ENCODE data around the gene CCRL2. TPM values are rescaled to one million over a fixed set of nuclear protein-coding genes. Genes with fewer than 3 reads are reported as not detected.
"Not testable (repeated sequence)": the region's sequence is repeated elsewhere in the genome, so short reads cannot be mapped to it uniquely, and the experiment has no call there.

Gene CCRL2
- total and polyA plus RNA-seq, 9 of the 15 experiments (the other 6 are each of a cell fraction or from before 2014, with no cell fraction given), result 3.4 to 5.7 (median 4.0) TPM

- peaks cover 3 to 15% of the 10 kb centered on the region in 2 experiments; a peak in 4 of 5 replicates for H3K4me1 ChIP-seq (replicated peaks in 1 of 2; ENCODE audit: control insufficient read depth in 2 of 2, insufficient read depth in 2 of 2, low read length in 2 of 2)
- H3K79me2 ChIP-seq (ENCODE audit: control insufficient read depth, insufficient read depth, low read length); FAIRE-seq; H4K20me1 ChIP-seq (replicated peaks; ENCODE audit: control insufficient read depth, insufficient read depth, low read length); H3K9ac ChIP-seq (ENCODE audit: insufficient read depth in 1 of 2, low read depth in 2 of 2, low read length in 2 of 2); H3K36me3 ChIP-seq (ENCODE audit: control insufficient read depth, insufficient read depth, low read length); H3K4me2 ChIP-seq (ENCODE audit: insufficient read depth, low read length); H3K27ac ChIP-seq (ENCODE audit: extremely low read depth, low read depth, low read length); H3K27me3 ChIP-seq (ENCODE audit: control insufficient read depth in 2 of 2, insufficient read depth in 2 of 2, low read length in 2 of 2); H3K9me1 ChIP-seq (ENCODE audit: control insufficient read depth, insufficient read depth, low read length); H2AFZ ChIP-seq (ENCODE audit: low read depth, low read length); H3K4me3 ChIP-seq; in situ Hi-C loops (cut with MboI); BruUV-seq (replicated peaks); H3K9me3 ChIP-seq (replicated peaks; ENCODE audit: control insufficient read depth, insufficient read depth, low read depth, low read length): not testable (repeated sequence)
- CTCF ChIA-PET (ENCODE audit: low intra/inter-chr PET ratio), result interaction anchor here (0.6 to 2.0 kb wide), 5 partner anchors 50 to 468 kb away, joined by 3 to 9 read pairs (median 3); no protein-coding TSS in a partner anchor
- POLR2A ChIA-PET, result interaction anchor here (1.0 kb wide), 1 partner anchor 210 kb away, joined by 3 read pairs; no protein-coding TSS in a partner anchor
- peak; percentile 72 to 84 for TF ChIP-seq RAD21 (CRISPR knock-in tag; conservative IDR thresholded peaks at IDR 0.05 in 1 of 2, IDR thresholded peaks at IDR 0.05 in 1 of 2)
- TF ChIP-seq, protein P1, sequence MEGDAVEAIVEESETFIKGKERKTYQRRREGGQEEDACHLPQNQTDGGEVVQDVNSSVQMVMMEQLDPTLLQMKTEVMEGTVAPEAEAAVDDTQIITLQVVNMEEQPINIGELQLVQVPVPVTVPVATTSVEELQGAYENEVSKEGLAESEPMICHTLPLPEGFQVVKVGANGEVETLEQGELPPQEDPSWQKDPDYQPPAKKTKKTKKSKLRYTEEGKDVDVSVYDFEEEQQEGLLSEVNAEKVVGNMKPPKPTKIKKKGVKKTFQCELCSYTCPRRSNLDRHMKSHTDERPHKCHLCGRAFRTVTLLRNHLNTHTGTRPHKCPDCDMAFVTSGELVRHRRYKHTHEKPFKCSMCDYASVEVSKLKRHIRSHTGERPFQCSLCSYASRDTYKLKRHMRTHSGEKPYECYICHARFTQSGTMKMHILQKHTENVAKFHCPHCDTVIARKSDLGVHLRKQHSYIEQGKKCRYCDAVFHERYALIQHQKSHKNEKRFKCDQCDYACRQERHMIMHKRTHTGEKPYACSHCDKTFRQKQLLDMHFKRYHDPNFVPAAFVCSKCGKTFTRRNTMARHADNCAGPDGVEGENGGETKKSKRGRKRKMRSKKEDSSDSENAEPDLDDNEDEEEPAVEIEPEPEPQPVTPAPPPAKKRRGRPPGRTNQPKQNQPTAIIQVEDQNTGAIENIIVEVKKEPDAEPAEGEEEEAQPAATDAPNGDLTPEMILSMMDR (IDR thresholded peaks at IDR 0.05 in 2 of 3, conservative IDR thresholded peaks at IDR 0.05 in 1 of 3; ENCODE audit: insufficient read depth in 2 of 3, low read depth in 1 of 3, low read length in 3 of 3), result peak; percentile 49 to 67 (median 63)
- TF ChIP-seq, protein P2, sequence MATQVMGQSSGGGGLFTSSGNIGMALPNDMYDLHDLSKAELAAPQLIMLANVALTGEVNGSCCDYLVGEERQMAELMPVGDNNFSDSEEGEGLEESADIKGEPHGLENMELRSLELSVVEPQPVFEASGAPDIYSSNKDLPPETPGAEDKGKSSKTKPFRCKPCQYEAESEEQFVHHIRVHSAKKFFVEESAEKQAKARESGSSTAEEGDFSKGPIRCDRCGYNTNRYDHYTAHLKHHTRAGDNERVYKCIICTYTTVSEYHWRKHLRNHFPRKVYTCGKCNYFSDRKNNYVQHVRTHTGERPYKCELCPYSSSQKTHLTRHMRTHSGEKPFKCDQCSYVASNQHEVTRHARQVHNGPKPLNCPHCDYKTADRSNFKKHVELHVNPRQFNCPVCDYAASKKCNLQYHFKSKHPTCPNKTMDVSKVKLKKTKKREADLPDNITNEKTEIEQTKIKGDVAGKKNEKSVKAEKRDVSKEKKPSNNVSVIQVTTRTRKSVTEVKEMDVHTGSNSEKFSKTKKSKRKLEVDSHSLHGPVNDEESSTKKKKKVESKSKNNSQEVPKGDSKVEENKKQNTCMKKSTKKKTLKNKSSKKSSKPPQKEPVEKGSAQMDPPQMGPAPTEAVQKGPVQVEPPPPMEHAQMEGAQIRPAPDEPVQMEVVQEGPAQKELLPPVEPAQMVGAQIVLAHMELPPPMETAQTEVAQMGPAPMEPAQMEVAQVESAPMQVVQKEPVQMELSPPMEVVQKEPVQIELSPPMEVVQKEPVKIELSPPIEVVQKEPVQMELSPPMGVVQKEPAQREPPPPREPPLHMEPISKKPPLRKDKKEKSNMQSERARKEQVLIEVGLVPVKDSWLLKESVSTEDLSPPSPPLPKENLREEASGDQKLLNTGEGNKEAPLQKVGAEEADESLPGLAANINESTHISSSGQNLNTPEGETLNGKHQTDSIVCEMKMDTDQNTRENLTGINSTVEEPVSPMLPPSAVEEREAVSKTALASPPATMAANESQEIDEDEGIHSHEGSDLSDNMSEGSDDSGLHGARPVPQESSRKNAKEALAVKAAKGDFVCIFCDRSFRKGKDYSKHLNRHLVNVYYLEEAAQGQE (IDR thresholded peaks at IDR 0.05; ENCODE audit: borderline replicate concordance), result peak; percentile 69; the same call in 1 of the 2 replicates
- TF ChIP-seq, protein P2 (CRISPR knock-in tag; IDR thresholded peaks at IDR 0.05; ENCODE audit: low read depth), result not testable (repeated sequence)
- TF ChIP-seq, protein P3, sequence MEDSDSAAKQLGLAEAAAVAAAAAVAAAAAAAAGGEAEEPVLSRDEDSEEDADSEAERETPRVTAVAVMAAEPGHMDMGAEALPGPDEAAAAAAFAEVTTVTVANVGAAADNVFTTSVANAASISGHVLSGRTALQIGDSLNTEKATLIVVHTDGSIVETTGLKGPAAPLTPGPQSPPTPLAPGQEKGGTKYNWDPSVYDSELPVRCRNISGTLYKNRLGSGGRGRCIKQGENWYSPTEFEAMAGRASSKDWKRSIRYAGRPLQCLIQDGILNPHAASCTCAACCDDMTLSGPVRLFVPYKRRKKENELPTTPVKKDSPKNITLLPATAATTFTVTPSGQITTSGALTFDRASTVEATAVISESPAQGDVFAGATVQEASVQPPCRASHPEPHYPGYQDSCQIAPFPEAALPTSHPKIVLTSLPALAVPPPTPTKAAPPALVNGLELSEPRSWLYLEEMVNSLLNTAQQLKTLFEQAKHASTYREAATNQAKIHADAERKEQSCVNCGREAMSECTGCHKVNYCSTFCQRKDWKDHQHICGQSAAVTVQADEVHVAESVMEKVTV (CRISPR knock-in tag; IDR thresholded peaks at IDR 0.05), result peak; percentile 74
- TF ChIP-seq SMC3 (conservative IDR thresholded peaks at IDR 0.05; ENCODE audit: insufficient read depth, low read depth, low read length), result 0 out of 2 replicates have a peak, but pooled peaks have one; percentile 25
- intact Hi-C loops (cut with micrococcal nuclease), result loop anchor here (1.0 to 5.0 kb wide), 5 partner anchors 32 to 350 kb away; partner anchors contain the start of gene CCR5
- WGBS (ENCODE audit: insufficient coverage, low coverage, missing lambda C conversion rate), result 12% methylated on average over 8 of the region's 8 CpGs
- ATAC-seq (peak; percentile 27; the same call in 1 of the 3 replicates), DNase-seq (ENCODE audit: extremely low read depth in 1 of 4, low spot score in 3 of 4) (peak in 1 of 4 experiments; percentile 33)
These were observed 20.3 kb downstream of the CCRL2 start for GRCh38 chr3:46427404-46427803.
